ENCODE results near the gene NEB. TPM values are rescaled to one million over a fixed set of nuclear protein-coding genes. Genes with fewer than 3 reads are reported as not detected.
"Not testable (repeated sequence)": the region's sequence is repeated elsewhere in the genome, so short reads cannot be mapped to it uniquely, and the experiment has no call there.

NEB gene
- total RNA-seq, 1 donor from 2014 or later = 0.83 TPM

GRCh38 chr2:151570191-151570590 is 164.1 kb downstream of the NEB start:
- intact Hi-C loops (cut with DNase I) = no loop called here
- no peak for DNase-seq
- H3K4me3 ChIP-seq = no peak overlapping the region
- no peaks in the 10 kb centered on the region for H3K9me3 ChIP-seq
- no peaks in the 10 kb centered on the region for H3K36me3 ChIP-seq
- ATAC-seq = no peak
- no peaks in the 10 kb centered on the region for H3K4me1 ChIP-seq
- H3K27ac ChIP-seq = no peak overlapping the region
- no peaks in the 10 kb centered on the region for H3K27me3 ChIP-seq (ENCODE audit: low read depth)
- no peak for TF ChIP-seq CTCF (IDR thresholded peaks at IDR 0.05)

GRCh38 chr2:151569167-151569566 is 165.1 kb downstream of the NEB start:
- Histone ChIP-seq H3K4me1 (no peaks in the 10 kb centered on the region), H3K4me3 (no peak overlapping the region), H3K9me3 (no peaks in the 10 kb centered on the region), H3K36me3 (no peaks in the 10 kb centered on the region), H3K27me3 (ENCODE audit: low read depth) (no peaks in the 10 kb centered on the region), H3K27ac (no peak overlapping the region)
- no peak for TF ChIP-seq CTCF (IDR thresholded peaks at IDR 0.05)
- intact Hi-C loops (cut with DNase I) = no loop called here
- ATAC-seq (no peak), DNase-seq (no peak)

GRCh38 chr2:151568501-151568900 is 165.8 kb downstream of the NEB start:
- H3K9me3 ChIP-seq = no peaks in the 10 kb centered on the region
- no peak for DNase-seq
- intact Hi-C loops (cut with DNase I) = no loop called here

GRCh38 chr2:151567006-151567405 is 167.3 kb downstream of the NEB start:
- intact Hi-C loops (cut with DNase I) = no loop called here
- Histone ChIP-seq H3K27me3 (ENCODE audit: low read depth) (no peaks in the 10 kb centered on the region), H3K4me3 (no peak overlapping the region), H3K27ac (no peak overlapping the region), H3K36me3 (no peaks in the 10 kb centered on the region), H3K4me1 (no peaks in the 10 kb centered on the region), H3K9me3 (no peaks in the 10 kb centered on the region)
- no peak for TF ChIP-seq CTCF (IDR thresholded peaks at IDR 0.05)
- DNase-seq (no peak), ATAC-seq (no peak)

More at GRCh38 chr2:151568501-151568900, 165.8 kb downstream of the NEB start:
- Histone ChIP-seq H3K4me1 (no peaks in the 10 kb centered on the region), H3K4me3 (no peak overlapping the region), H3K27ac (no peak overlapping the region), H3K36me3 (no peaks in the 10 kb centered on the region), H3K27me3 (ENCODE audit: low read depth) (no peaks in the 10 kb centered on the region)
- TF ChIP-seq CTCF (IDR thresholded peaks at IDR 0.05) = no peak
- no peak for ATAC-seq

- H3K27ac ChIP-seq = no peak overlapping the region
- H3K9me3 ChIP-seq = no peaks in the 10 kb centered on the region
- H3K36me3 ChIP-seq = no peaks in the 10 kb centered on the region
- intact Hi-C loops (cut with DNase I) = no loop called here
- ATAC-seq = no peak
- no peak for DNase-seq
- no peaks in the 10 kb centered on the region for H3K27me3 ChIP-seq (ENCODE audit: low read depth)
- TF ChIP-seq CTCF (IDR thresholded peaks at IDR 0.05) = no peak
- H3K4me3 ChIP-seq = no peak overlapping the region
- H3K4me1 ChIP-seq = no peaks in the 10 kb centered on the region
Observed at GRCh38 chr2:151562398-151562797, 171.9 kb downstream of the NEB start.

- ATAC-seq (peak; percentile 49 to 62), DNase-seq (no peak)
- TF ChIP-seq CTCF (IDR thresholded peaks at IDR 0.05) = no peak
- Histone ChIP-seq H3K9me3 (no peaks in the 10 kb centered on the region), H3K4me1 (no peaks in the 10 kb centered on the region), H3K4me3 (no peak overlapping the region), H3K36me3 (no peaks in the 10 kb centered on the region), H3K27me3 (ENCODE audit: low read depth) (no peaks in the 10 kb centered on the region), H3K27ac (no peak overlapping the region)
- intact Hi-C loops (cut with DNase I) = no loop called here
Observed at GRCh38 chr2:151560289-151560688, 174.0 kb downstream of the NEB start.

- H3K4me3 ChIP-seq; intact Hi-C loops (cut with DNase I); DNase-seq; H3K27ac ChIP-seq; H3K27me3 ChIP-seq (ENCODE audit: low read depth); ATAC-seq; H3K9me3 ChIP-seq; H3K36me3 ChIP-seq; H3K4me1 ChIP-seq: not testable (repeated sequence)
Observed at GRCh38 chr2:151559431-151559830, 174.8 kb downstream of the NEB start.

- DNase-seq; H3K36me3 ChIP-seq; H3K4me1 ChIP-seq; H3K4me3 ChIP-seq; H3K9me3 ChIP-seq; H3K27ac ChIP-seq; ATAC-seq; intact Hi-C loops (cut with DNase I); H3K27me3 ChIP-seq (ENCODE audit: low read depth): not testable (repeated sequence)
Observed at GRCh38 chr2:151557883-151558282, 176.4 kb downstream of the NEB start.

All from lower lobe of right lung (tissue), 2 donors.